Head of caudate nucleus (tissue), 42 donors: ENCODE measurements around the gene SPDYE5.

ENCODE experiments used
- DNase-seq, 42 donors: peaks; one replicate each; pipeline versions ENCODE4 v3.0.0 to v3.0.0-alpha.2; 2020 to 2021; ENCODE audit warnings: mixed read lengths in 7 of 42
- intact Hi-C: fragments of 100-400 bp; cut with DNase I; formaldehyde crosslinking; loops from one replicate; pipeline ENCODE4 v1.15.0; 2022

The SPDYE5 gene

GRCh38 chr7:75534727-75535307 lies 42.7 kb downstream of the SPDYE5 start:
- intact Hi-C loops, result no loop called here
- peak in 11 of 42 donors; percentile 19 to 67 (median 41) for DNase-seq

DNA sequence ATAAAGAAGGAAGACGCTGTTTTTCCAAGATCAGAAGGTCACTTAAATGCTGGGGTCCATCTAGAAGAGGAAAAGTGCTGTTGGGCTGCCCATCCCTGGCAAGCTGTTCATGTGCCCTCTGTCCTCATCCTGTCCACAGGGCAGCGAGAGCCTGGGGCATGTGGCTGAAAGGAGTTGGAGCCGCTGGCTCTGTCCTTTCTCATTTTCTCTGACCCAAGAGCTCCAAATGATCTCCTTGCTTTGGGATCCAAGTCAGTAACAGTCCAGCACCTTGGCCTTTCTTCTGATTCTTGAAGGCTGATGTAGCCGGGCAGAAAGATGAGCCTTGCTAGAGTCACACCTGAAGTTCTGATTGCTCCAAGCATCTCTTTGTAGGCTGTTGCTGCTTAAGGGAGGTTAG lies 44.4 kb downstream of the SPDYE5 start:
- DNase-seq, result peak in 2 of 42 donors; percentile 20 to 26
- intact Hi-C loops, result no loop called here

- DNase-seq, result peak in 2 of 42 donors; percentile 28 to 41
- intact Hi-C loops, result no loop called here
Measured at GRCh38 chr7:75536940-75537538, 44.9 kb downstream of the SPDYE5 start.

- peak in 1 of 42 donors; percentile 20 for DNase-seq
- intact Hi-C loops, result no loop called here
Measured at GRCh38 chr7:75537731-75538130, 45.6 kb downstream of the SPDYE5 start.

GRCh38 chr7:75546237-75547015 lies 54.3 kb downstream of the SPDYE5 start:
- intact Hi-C loops, result no loop called here
- no peak for DNase-seq
